Spleen (tissue), 7 donors: ENCODE results near the gene GRM8.

ENCODE experiments used
- POLR2AphosphoS5 ChIP-seq, 3 donors: sonication (generic); formaldehyde crosslinking; IDR thresholded peaks; one replicate each; pipeline ENCODE4 v1.5.1; 2017; ENCODE audit warnings: antibody characterized with exemption in 3 of 3
- TF ChIP-seq, protein P1 (sequence below), 11 experiments: fragments of 200-600 bp in 7 of 11; fragments of 450-650 bp in 4 of 11; sonication (generic) in 4 of 11; IDR thresholded peaks in 8 of 11; conservative IDR thresholded peaks in 3 of 11; 1 replicate in 7 of 11; 2 replicates in 4 of 11; pipeline versions ENCODE4 v1.4.0 to v1.8.0; 2016 to 2021; ENCODE audit warnings: antibody characterized with exemption in 11 of 11, inconsistent platforms in 4 of 11, mild to moderate bottlenecking in 1 of 11
- donor health status: DM: no; HTN: no; CAD: no; lungs with moderate emphysema.
- donor health status: DM: no; HTN: no; CAD: no.
- donor health status: DM: no; HTN: no; CAD: no.

DNA sequence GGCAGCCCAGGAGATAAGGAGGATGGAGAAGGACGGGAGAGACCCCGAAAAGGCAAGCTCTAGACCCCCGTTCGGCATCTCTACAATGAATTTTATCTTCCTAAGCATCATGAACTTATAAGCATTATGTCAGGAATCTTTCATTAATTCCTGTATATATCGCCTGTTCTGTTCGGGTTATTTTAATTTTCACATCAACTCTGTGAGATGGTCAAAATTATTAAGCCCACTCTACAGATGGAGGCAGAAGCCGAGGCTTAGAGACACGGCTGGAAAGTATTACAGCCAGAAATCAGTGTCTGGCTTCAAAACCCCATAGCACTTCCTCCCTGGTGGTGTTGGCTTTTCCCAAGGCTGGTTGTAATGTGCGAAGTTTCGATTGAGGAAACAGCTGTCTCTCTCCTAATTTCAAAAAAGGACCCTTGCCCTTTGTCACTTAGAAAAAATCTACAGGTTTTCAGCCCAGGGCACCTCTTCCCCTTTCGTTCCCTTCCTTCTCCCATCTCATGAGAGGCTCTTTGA is 1.5 kb upstream of the GRM8 start:
- TF ChIP-seq POLR2AphosphoS5 (IDR thresholded peaks at IDR 0.05): no peak
- TF ChIP-seq, protein P1, sequence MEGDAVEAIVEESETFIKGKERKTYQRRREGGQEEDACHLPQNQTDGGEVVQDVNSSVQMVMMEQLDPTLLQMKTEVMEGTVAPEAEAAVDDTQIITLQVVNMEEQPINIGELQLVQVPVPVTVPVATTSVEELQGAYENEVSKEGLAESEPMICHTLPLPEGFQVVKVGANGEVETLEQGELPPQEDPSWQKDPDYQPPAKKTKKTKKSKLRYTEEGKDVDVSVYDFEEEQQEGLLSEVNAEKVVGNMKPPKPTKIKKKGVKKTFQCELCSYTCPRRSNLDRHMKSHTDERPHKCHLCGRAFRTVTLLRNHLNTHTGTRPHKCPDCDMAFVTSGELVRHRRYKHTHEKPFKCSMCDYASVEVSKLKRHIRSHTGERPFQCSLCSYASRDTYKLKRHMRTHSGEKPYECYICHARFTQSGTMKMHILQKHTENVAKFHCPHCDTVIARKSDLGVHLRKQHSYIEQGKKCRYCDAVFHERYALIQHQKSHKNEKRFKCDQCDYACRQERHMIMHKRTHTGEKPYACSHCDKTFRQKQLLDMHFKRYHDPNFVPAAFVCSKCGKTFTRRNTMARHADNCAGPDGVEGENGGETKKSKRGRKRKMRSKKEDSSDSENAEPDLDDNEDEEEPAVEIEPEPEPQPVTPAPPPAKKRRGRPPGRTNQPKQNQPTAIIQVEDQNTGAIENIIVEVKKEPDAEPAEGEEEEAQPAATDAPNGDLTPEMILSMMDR (IDR thresholded peaks at IDR 0.05 in 8 of 11, conservative IDR thresholded peaks at IDR 0.05 in 3 of 11): peak in 4 of 11 experiments; percentile 2 to 50 (median 23)
